HG03159 (cell line): ENCODE results near the gene CLASRP.
"Not testable (repeated sequence)": the region's sequence is repeated elsewhere in the genome, so short reads cannot be mapped to it uniquely, and the experiment has no call there.

Experiments used
- ATAC-seq: cut with Tn5 transposase; IDR thresholded peaks from one replicate; pipeline ENCODE4 v1.9.1; 2021; ENCODE audit warnings: mild to moderate bottlenecking, moderate library complexity; ENCODE audit not compliant: unreplicated experiment

Gene CLASRP

DNA sequence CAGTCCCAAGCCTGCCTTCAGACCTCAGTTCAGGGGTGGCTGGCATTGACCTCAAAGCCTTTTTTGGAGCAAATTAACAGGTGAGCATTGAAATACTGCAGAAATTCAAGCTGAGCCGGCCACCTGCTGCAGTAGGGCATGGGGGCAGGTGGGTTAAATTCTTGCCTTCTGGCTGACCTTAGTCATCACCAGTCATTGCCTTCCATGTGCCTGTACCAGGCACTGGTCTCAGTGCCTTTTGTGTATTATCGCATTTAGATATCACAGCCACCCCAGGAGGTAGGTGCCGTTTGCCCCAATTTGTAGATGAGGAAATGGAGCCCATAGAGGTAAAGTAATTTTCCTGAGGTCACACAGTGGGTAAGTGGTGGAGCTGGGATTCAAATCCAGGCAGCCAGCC lies 61.4 kb downstream of the CLASRP start:
- ATAC-seq, result no peak

DNA sequence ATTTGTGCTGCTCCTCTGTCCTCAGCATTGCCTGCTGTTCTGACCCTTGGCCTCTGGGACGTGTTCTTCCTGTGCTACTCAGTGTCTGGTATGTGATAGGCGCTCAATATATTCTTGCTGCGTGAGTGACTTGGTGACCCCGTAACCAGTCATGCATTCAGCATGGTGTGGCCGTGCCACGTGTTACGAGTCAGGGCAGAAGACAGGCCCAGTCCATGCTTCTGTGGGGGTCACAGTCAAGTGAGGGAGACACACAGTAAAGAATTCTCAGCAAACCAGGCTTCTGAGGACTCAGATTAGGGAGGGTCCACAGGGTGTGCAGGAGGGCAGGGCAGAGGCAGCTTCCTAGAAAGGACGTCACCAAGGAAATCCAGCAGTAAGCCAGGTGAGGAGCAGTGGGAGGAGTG lies 62.0 kb downstream of the CLASRP start:
- no peak for ATAC-seq

DNA sequence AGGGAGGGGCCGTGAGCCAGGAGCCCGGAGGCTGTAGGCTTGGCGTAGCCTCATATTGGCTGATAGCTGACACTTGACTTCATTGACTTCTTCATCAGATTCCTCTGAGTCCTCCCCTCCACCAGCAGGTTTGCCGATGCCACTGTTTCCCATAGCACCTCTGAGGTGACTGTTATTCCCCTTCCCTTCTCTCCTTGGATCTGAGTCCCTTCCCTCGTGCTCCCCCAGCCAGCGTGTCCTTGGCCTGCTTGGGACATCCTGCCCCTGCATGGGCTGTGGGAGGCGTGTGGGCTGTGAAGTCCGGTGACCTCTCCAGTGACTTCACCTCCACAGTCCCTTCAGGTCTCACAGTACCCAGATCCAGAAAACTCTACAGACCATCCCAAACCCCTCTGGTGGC lies 63.0 kb downstream of the CLASRP start:
- ATAC-seq, result no peak

DNA sequence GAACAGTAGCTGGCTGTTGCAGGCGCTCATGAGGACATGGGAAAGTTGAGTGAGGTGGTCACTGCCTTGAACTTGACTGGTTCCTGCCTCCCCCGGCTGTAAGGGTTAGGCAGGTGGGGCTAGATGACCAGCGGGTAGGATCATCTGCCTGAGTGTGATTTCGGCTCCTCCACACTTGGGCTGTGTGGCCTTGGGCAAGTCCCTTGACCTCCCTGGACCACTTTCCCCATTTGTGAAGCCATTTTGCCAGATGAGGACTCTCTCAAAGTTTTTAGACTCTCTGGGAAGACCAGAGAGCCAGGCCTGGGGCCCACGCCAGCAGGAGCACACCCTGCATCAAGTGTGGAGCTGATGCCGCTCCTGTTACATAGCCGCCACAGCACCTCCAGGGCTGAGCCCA lies 63.6 kb downstream of the CLASRP start:
- no peak for ATAC-seq

DNA sequence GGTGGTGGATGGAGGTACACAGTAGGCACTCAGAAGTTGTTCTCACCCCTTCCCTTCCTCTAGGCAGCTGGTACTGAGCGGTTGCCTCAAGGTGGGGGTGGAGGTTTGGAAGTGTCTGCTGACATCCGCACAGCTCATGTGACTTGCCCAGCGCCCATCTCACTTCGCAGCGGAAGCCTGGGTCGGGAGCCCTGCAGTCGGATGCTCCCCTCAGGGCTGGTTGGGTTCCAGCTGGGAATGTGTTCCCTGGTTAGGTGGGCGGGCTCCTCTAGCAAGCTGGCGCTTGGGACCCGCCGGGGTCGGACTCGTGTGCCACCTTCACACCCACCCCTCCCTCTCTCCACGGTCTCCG lies 64.3 kb downstream of the CLASRP start:
- no peak for ATAC-seq

DNA sequence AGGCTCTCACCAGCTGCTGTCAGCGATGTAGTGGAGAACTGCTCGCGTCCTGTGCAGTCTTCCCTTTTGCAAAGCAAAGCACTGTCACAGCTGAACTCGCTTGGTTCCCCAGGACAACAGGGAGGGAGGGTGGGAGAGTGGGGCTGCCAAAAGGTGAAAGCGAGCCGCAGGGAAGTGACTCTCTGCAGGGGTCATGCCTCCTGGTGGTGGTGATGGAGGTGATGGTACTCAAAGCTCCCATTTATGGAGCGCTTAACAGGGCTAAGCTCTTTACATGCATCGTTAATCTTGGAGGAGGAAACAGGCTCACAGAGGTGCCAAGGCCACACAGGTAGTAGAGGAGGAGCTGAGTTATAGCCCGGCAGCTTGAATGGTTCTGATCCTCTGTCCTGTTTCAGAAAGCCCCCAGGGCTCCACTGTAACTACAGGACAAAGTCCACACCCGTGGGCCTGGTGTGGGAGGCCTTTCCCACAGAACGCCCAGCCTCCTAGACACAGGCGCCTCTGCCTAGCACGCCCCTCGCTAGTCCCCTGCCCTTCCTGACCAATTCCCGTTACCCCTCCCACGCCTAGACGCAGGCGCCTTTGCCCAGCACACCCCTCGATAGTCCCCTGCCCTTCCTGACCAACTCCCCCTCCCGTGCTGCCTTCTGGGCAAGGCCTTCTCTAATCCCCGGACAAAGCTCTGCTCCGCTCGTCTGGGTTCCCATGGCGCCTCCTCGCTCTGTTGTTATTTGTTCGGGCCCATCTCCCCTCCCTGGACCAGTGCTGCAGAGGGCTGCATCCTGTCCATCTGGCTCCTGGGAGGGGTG lies 64.9 kb downstream of the CLASRP start:
- no peak for ATAC-seq

DNA sequence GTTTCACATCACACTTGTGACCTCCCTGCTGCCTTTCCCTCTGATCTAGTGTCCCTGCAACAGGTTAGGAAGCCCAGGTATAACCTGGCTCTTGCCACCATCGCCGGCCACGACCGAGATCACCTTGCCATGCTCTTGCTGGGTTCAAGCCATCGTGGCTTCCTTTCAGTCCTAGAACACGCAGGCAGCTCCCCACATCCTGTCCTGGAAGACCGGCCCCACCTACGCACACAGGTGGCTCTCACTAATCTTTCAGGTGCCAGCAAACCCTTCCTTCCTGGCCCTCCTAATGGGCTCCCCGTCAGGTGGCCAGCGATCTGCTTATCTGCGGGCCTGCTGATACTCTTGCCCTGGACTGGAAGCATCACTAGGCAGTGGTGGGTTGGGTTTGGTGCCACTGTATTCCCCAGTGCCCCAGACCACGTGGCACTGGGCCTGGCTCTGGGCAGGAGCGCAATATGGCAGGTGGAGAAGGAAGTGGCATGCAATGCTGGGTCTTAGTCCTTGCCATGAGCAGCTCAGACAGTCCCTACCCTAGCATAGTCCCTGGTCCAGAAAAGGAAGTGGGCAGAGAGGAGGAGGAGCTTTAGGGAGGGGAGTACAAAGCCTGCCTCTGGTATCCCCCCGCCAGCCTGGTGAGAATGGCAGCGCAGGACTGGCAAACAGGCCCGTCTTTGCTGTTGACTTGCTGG lies 66.0 kb downstream of the CLASRP start:
- no peak for ATAC-seq

DNA sequence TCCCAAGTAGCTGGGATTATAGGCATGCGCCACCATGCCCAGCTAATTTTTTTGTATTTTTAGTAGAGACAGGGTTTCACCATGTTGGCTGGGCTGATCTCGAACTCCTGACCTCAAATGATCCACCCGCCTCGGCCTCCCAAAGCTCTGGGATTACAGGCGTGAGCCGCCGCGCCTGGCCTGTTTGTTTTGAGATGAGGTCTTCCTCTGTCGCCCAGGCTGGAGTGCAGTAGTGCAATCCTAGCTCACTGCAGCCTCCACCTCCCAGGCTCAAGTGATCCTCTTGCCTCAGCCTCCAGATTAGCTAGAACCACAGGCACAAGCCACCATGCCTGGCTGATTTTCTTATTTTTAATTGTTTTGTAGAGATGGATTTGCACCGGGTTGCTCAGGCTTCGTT lies 67.5 kb downstream of the CLASRP start:
- ATAC-seq, result not testable (repeated sequence)

DNA sequence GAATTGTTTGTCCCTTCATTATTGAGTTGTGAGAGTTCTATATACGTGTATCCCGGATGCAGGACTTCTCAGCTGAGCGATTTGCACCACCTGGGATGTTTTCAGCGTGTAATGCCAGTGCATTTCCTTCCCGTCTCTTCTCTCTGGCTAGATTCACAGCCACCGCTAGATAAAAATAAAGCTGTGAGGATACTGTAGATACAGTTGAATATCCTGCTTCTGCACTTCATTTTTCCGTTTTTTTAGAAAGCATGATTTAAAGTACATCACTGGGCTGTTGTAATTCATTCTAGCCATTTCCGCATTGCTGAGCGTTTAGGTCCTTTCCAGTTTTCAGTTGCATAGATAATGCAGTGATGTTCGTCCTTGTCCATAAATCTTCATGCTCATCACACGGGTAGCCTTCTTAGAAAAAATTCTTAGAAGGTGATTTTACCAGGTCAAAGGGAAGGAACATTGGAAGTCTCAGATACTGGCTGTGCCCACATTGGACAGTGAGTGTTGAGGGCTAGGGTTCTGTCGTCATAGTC lies 68.8 kb downstream of the CLASRP start:
- ATAC-seq, result no peak

DNA sequence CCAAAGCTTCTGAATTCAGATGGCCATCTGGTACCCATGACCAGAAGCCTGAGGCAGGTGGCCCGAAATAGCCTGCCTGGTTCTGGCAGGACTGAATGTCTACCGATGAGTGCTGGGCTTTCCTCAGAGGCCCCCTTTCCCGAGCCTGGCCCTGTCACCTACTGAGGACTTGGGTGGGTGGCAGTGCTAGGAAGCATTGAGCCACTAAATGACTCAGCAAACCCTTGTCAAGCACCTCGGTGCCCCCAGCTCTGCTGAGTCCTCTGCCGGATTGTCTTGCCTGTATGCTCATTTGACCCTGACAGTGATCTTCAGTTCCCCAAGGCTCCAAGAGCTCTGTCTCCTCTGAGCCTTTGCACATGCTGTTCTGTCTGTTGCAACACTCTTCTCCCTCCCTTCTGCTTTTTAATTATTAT lies 72.0 kb downstream of the CLASRP start:
- no peak for ATAC-seq

DNA sequence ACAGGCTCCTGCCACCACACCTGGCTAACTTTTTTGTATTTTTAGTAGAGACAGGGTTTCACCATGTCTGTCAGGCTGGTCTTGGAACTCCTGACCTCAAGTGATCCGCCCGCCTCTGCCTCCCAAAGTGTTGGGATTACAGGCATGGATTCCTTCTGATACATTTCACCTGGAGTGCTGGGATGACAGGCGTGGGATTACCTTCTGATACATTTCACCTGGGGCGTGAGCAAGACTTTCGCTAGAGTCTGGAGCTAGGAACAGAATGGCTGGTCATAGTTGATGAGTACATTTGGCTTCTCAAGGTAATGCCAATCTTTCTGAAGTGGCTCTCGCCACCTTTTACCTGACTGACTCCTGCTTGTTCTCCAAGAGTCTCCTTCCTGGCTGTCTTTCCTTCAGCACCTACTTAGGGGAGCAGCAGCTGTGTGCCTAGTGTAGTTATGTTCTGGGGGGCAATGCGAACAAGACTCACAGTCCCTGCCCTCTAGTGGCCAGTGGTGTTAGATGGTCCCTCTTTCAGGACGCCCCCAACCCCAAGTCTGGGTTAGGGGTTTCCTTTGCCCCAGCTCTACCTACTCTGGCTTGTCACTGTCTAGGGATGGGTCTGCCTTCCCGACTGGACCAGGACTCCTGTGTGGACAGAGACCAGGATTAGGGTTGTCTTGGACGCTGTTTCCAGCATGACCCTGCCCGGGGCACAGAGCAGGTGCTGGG lies 73.4 kb downstream of the CLASRP start:
- ATAC-seq, result no peak

DNA sequence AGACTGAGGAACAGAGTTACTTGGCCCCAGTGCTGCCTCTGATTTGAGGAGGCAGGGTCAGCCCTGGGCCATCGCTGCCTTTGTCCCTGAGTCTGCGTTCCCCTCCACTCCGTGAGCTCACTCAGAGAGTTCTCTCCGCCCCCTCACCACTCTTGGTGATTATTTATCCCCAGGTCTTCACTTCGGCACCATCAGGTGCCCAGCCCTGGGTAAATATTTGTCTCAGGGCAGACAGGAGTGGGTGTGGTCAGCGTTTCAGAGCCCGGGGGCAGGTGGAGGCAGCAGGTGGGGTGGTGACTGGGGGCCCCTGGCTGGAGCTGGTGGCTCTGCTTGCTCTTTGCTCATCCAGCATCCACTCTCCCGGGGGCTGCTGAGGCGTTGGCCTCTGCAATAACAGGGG lies 74.8 kb downstream of the CLASRP start:
- ATAC-seq, result no peak

DNA sequence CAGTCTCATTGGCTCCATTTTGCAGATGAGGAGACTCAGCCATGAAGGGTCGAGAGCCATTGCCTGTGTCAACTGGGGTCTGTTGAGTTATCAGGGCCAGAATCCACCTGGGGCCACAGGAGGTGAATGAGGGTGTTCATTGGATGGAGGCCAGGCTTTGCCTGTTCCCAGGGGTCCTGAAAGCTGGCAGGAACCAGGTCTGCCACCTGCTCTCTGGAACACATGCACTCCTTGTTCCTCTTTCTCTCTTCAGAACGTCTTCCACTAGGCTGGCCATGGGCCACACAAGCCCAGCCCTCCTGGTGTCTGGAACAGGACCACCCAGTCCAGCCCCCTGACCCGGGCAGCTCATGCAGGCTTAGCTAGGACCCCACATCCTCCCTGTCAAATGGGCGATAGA lies 75.3 kb downstream of the CLASRP start:
- ATAC-seq, result no peak

DNA sequence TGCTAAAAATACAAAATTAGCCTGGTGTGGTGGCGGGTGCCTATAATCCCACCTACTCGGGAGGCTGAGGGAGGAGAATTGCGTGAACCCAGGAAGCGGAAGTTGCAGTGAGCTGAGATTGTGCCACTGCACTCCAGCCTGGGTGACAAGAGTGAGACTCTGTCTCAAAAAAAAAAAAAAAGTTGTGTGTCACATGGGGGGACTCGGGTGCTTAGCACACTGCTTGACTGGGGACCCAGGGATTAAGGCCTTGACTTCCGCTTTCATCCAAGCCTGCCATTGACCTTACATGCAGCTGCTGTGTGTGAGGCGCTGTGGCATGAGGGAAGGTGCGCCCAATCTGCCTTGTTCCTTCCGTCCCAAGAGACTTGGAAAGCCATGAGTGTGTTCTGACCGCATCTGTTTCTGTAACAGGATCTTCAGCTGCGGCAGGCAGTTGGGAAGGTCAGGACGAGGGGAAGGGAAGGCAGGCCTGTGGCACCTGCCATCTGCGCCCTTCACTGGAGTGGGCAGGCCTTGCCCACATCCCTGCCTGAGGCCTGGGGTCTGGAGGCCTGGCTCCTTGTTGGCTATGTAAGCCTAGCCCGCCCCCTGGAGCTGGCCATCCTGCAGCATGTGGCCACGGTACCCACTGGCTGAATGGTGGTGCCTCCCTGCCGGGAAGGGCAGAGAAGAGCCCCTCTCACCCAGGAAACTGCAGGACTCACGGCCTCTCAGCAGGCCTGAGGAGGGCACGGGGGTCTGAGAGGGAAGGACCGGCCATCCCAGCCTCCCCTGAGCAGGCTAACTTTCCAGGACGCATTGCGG lies 77.2 kb downstream of the CLASRP start:
- no peak for ATAC-seq

DNA sequence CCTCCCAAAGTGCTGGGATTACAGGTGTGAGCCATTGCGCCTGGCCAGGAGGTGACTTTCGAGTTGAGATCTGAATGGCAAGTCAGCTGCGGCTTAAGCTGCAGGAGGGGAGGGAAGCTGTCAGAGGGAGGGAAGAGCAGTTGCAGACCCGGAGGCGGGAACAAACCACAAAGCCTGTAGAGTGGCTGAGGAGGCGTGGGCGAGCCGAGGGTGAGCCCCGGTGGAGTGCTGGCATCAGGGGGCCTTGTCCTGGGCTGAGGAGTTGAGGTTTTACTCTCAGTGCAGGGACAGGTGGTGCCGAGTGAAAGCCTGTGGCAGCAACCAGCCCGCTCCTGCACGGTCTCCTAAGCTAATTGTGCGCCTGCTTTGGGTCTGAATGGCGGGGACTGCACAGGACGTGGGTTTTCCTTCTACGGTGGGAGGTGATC lies 78.3 kb downstream of the CLASRP start:
- ATAC-seq, result no peak

DNA sequence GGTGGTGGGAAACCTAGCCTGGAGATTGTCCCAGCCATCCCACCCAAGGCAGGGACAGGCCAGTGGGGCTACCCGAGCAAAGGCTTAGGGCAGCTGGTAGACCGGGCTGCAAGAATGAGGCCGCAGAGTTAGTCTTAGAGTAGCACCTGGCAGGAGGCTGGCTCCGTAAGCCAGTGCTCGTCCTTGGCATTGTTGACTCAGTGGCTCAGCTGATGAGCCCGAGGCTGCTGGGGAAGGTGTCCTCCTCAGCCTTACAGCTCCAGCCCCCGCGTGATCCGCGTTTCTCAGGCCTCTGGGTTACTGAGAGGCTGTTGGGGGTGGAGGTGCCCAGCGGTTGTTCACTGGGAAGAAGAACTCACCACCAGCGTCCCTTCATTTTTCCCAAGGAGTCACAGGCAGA lies 78.8 kb downstream of the CLASRP start:
- ATAC-seq, result no peak

DNA sequence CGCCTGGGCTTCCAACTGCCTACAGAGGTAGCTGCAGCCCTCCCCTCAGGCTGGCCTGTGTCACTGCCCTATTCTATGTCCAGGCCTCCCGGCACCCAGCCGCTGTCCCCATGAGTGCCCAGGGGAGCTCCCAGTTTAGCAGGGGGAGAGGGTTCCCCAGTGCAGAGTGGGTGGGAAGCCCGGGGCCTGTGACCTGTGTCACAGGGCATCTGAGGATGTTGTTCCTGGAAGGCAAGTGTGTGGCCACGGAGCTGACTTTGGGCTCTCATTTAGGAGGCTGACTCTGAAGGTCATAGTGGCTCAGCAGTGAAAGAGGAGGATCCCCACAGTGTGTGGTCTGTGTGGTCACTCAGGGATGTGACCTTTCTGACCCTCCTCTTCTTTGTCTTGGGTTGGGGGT lies 79.3 kb downstream of the CLASRP start:
- ATAC-seq, result no peak

DNA sequence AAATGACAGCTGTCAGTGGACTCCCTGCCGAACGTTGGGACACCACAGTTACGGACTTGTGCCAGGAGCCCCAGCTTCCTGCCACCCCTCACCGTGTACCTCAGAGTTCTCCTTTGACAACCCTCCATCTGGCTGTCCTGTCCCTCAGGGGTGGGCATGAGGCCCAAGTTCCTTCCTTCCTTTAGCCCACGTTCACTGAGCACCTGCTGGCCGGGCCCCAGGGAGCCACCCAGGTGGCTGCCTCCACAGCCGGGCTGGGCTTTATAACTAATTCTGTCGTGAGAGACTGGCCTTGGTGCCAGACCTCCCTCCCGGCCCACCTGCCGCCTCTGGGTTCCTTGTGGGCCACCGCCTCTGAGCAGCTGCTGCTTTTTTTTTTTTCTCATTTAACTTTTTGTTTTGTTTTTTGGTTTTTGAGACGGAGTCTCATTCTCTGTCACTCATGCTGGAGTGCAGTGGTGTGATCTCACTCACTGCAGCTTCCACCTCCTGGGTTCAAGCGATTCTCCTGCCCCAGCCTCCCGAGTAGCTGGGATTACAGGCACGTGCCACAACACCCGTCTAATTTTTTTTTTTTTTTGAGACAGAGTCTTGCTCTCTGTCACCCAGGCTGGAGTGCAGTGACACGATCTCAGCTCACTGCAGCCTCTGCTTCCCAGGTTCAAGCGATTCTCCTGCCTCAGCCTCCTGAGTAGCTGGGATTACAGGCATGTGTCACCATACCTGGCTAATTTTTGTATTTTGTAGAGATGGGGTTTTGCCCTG lies 79.9 kb downstream of the CLASRP start:
- not testable (repeated sequence) for ATAC-seq

DNA sequence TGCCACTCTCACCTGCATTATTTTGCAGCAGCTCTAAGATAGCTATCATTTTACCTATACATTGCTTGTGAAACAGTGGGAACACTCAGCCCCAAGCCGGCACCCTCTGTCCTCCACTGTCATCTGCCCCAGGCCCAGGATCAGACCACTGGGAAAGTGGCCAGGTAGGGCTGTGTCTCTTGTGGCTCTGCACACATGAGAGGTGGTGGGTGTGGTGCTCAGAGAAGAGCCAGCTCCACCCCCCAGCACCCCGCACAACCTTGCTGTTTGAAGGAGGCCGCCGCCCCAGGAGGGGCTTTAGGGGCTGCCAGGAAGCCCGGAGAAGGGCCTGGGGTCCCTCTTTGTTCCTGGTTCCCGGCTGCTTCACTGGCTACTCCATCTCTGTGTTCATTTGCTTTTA lies 80.7 kb downstream of the CLASRP start:
- no peak for ATAC-seq
